Germinal center (tissue), 1 donor: ENCODE measurements around the gene PPIF.

Source experiments
- DNase-seq: peaks from one replicate; pipeline ENCODE4 v3.0.0; 2012; ENCODE audit warnings: mixed read lengths, low spot score

The PPIF gene

GRCh38 chr10:79313911-79314439 lies 33.3 kb upstream of the PPIF start:
- DNase-seq: no peak

- DNase-seq: no peak
Observed at GRCh38 chr10:79314761-79315601, 32.3 kb upstream of the PPIF start.

DNA sequence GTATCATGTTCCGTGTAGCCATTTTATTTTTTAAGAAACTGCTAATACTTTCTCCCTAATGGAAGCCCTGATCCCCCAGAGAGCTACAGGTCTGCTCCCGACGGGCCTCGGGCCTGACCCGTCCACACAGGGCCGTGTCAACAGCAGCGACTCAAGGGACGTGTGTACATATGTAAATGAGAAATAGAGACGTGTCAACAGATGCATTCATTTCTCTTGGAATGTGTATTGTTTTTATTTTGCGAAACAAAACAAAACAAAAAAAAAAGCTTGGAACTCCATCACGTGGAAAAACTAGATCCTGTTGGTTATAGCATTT lies 31.7 kb upstream of the PPIF start:
- DNase-seq: no peak

GRCh38 chr10:79316671-79317431 lies 30.4 kb upstream of the PPIF start:
- DNase-seq: peak; percentile 52

DNA sequence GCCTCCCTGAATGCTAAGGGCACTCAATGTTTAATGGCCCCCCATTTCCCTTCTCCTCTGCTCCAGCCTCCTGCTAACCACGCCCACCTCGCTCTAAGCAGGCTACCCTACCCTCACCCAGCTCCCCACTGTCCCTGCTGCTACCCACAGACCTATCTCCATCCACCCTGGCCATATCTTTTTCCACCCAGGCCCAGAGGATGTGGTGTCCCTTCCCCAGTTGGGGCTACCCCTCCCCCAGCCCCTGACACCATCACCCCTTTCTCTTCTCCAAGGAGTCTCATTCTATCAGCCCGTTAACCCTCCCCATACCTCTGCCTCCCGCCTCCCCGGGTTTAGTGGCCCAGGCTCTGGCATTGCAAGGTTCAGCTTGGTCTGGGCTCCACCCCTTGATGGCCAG lies 28.9 kb upstream of the PPIF start:
- no peak for DNase-seq

DNA sequence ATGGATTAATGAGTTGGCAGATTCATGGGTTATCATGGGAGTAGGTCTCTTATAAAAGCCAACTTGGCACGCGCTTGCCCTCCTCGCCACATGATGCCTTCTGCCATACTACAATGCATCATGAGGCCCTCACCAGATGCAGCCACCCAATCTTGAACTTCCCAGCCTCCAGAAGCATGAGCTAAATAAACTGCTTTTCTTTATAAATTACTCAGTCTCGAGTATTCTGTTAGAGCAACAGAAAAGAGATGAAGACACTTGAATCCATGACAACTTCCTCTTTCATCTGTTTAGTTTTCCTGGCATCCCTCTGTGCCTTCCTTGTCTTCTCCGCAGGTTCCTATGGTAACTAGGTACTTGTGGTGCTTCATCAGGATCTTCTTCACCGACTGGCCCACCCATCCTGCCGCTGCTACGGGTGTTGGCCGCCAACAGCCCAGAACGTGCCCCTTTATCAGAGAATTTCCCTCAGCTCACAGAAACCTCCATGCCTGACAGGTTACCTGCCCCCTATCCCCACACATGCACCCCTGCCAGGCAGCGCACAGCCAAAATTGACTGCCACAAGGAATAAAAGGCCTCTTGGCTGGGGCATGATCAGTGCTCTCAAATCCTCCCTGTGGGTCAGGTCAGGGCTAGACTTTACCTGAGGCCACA lies 28.0 kb upstream of the PPIF start:
- DNase-seq: no peak

- DNase-seq: no peak
Observed at GRCh38 chr10:79320316-79320715, 27.0 kb upstream of the PPIF start.

DNA sequence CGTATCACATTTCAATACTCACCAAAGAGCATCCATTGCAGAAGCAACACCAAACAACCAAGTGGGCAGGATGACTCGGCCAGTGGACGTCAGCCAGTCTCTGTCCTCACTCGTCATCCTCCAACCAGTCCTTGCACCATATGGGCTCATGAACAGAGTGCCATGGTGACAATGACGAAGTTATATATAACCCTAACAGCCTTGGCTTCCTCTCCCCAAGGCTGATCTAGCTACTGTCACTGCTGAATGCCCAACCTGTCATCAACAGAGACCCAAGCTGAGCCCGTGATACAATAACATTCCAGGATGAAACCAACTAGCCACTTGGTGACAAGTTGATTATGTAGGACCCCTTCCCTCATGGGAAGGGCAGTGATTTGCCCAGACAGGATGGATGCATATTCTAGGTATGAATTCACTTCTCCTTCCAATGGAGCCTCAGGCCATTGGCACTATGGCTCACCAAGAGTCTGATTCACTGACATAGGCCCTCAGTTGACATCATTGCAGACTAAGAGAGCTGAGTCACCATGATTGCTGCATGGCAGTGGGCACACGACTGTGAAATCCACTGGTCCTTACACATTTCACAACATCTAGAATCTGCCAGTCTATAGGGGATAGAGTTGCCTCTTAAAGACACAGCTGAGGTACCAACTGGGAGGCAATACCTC lies 26.3 kb upstream of the PPIF start:
- no peak for DNase-seq

GRCh38 chr10:79321494-79321882 lies 25.8 kb upstream of the PPIF start:
- DNase-seq: no peak

GRCh38 chr10:79321951-79322350 lies 25.3 kb upstream of the PPIF start:
- no peak for DNase-seq

GRCh38 chr10:79322616-79323543 lies 24.4 kb upstream of the PPIF start:
- DNase-seq: no peak

DNA sequence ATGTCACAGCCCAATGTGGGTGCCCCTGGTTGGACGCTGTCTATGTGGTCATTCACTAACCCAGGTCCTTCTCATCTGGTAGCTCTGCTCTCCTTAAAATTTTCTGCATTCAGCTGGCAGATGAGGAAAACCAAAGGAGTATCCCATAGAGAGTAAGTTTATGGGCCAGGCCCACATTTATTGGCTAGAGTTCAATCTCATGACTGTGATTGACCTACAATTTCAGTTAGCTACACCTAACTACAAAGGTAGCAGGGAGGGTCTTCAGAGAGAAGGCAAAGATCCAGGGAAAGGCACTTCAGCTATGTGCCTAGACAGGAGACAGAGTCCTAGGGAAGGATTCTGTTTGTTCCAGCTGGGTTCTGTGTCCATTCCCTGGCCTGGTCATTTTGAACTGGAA lies 23.7 kb upstream of the PPIF start:
- no peak for DNase-seq

DNA sequence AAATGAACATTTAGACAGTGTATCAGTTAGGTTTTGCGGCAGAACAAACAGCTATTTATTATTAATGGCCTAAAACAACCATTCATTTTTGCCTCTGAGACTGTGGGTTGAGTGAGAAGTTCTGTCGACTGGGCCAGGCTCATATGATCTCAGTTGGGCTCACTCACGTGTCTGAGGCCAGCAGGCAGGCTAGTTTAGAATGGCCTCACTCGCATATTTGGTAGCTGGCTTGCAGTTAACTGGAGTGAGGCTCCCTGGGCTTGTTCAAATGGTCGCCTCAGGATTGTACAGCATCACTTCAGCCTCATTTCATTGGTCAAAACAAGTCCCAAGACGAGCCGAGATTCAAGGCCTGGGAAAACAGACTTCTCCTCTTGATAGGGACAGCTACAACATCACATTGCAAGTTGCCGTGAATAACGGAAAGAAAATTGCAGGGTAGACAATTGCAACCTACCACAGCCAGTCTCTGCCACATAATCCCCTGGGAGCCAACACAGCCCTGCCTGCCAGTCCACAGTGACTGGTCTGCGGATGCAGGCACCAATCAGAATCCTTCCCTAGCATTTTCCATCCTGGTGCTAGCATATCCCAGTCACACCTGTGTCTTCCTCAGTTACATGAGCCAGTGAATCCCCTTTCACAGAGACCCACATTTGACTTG lies 23.1 kb upstream of the PPIF start:
- DNase-seq: no peak

DNA sequence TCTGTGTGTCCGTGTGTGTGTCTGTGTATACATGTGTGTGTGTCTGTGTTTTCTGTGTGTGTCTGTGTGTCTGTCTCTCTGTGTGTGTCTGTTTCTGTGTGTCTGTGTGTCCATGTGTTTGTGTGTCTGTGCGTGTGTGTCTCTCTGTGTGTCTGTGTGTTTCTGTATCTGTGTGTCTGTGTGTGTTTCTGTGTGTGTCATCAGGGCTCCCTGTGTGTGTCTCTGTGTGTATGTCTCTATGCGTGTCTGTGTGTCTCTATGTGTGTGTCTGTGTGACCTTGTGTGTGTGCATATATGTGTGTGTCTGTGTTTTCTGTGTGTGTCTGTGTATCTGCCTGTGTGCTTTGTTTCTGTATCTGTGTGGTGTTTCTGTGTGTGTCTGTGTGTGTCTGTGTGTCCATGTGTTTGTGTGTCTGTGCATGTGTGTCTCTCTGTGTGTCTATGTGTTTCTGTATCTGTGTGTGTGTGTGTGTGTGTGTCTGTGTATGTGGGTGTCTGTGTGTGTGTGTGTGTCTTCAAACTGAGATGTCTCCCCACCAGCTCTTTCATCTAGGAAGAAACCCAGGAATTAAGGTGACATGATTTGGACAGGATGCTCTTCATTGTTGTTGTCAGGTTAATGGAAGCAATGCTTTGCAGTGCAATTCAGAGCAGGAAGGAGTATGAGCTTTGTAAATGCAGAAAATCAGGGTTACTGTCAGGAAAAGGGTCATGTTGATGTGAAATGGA lies 20.7 kb upstream of the PPIF start:
- DNase-seq: no peak

DNA sequence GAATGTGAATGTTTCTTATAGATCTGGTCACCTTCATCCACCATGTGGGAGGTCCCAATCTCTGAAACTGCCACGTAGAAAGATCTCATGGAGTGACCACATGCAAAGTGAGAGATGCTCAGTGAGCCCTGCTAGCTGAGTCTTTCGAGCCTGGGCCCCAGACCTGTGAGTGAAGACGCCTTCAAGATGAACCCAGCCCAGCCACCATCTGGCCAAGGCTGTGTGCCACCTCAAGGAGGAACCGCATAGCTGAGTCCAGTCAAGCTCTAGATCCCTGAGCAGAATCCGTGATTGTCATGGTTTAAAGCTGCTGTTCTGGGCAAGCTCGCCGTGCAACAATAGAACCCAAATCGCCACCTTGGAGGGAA lies 20.2 kb upstream of the PPIF start:
- no peak for DNase-seq

- no peak for DNase-seq
Observed at GRCh38 chr10:79328147-79328701, 19.0 kb upstream of the PPIF start.

DNA sequence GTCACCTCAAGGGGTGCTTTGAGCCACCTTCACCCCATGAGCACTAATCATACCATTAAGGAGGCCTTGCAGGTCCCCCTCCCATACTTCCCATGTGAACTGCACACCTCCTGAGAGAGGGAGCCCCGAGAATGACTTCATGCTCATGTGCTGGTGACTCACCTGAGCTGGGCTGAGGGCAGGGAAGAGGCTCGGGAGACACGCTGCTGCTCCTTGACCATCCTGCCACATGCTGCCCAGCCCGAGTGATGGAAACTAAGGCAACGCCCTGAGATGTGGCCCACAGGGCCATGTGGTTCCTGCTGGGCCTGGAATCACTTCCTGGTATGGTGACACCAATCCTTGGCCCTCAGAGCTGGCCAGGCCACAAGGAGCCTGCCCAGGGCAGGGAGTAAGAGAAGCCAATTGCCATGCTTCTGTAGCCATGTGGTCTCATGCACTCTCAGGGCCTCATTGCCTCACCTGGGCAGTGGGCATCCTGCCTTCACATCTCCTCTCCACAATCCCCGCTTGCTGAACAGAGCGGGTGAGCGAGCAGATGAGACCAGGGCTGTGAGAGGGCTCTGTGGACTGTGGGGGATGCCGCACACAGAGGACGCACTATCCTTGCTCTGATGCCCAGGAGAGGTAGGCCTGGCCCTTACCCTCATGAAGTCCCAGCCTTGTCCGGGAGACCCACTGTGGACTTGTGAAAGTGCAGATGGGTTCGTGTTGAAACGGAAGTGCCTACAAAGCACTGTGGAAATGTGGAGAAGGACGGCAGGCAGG lies 18.3 kb upstream of the PPIF start:
- no peak for DNase-seq

DNA sequence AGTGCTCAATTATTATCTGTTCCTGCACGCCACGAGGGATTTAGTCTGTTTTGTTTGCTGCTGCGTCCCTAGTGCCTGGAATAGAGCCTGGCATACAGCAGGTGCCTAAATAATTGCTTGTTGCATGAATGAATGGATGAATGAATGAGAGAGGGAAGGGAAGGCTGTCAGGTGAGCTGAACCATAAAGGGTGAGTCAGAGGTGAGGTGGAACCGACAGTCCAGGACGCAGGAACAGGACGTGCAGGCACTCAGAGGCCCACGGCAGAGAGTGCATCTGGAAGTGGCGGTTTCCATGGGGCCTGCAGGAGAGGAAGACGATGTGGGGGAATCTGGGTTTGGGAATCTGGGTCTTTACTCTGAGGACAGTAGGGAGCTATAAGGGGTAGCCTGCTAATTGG lies 17.7 kb upstream of the PPIF start:
- DNase-seq: no peak

DNA sequence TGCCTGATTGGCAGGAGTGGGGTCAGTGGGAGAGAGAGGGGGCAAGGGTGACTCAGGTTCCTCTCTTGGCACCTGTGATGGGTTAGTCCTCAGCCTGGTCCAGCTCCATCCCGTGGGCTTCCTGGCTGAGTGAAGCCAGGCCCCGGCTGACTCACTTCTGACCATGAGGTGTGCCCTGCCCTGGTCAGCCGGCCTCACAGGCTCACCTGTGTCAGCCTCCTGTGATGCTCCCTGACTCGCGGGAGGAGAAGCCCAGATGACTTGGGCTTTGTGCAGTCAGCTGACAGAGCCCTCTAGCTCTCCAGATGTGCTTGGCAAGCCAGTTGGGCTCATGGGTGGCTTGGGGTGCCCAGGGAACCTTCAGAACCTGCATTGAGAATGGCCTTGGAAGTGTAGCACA lies 16.0 kb upstream of the PPIF start:
- no peak for DNase-seq
